HG02759 (cell line): ENCODE measurements around the gene NXPE3.
A peak's percentile ranks its signal among the peaks of the same experiment; 100 is the strongest.

Experiments
- ATAC-seq: cut with Tn5 transposase; IDR thresholded peaks from one replicate; pipeline ENCODE4 v1.9.1; 2021; ENCODE audit warnings: mild to moderate bottlenecking, moderate library complexity; ENCODE audit not compliant: unreplicated experiment

The NXPE3 gene

DNA sequence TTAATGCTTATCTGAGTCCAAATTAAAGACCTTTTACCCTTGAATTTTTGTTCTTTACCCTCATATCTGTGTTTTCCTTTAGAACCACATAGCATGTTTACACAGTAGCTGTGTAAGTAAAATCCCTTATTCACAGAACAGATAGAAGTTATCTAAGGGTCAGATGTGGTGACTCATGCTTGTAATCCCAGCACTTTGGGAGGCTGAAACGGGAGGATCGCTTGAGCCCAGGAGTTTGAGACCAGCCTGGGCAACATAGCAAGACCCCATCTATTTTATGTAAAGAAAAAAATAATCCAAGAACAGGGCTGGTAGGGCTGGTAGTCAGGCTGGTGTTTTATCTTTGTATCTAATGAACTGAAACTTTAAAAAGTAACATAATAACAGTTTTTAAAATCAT is 23.2 kb downstream of the NXPE3 start:
- ATAC-seq = no peak

GRCh38 chr3:101803173-101803782 is 24.3 kb downstream of the NXPE3 start:
- ATAC-seq = peak; percentile 97

- ATAC-seq = no peak
Observed at GRCh38 chr3:101803939-101804338, 24.9 kb downstream of the NXPE3 start.

GRCh38 chr3:101806491-101806890 is 27.5 kb downstream of the NXPE3 start:
- ATAC-seq = no peak

DNA sequence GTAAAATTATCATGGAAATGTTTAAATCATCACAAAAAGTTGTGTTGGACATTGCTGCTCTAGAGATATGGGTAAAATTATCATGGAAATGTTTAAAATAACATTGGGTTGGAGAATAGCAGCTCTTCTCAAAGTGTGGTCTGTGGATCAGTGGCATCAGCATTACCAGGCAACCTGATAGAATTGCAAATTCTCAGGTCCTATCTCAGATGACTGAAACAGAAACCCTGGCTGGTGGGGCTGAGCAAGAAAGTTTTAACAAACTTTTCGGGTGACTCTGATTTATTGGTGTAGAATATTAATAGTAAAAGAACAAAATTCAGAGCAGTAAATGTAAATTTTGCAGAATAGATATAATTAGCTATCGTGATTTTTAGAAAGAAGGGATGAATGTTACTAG is 28.9 kb downstream of the NXPE3 start:
- peak; percentile 72 for ATAC-seq

DNA sequence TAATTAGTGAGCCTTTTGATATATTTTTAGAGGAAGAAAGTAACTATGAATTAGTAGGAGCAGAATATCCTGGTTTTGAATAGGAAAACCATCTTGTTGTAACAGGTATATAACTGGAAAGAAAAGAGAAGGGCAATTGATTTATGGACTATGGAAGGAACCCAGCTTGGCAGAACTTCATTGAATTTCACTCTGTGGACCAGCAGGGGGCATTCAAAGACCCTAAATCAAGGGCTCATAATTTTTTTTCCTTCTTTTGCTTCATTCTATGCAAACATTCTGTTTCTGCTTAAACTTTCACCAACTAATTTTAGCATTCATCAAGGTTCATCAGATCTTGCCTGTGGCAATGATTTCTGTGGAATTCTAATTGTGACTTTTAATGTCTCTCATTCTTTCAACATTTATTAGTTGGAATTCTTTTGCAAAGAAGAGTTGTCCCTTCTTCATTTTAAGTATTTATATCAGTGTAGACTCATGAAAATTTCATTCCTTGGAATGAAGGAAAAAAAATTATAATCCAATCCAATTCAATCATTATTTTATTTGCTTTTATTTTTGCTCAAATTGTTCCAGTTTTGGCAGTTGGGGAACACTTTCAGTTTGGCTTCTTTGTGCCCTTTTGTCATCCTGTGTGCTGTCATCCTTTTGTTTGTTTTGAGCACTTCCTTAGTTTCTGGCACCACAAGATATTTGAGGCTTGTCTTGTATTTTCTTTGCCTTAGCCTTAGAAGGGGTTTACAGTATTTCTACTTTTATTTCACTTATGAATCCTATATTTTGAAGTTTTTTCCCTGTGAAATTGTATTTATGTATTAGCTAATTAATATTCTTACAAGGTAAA is 30.4 kb downstream of the NXPE3 start:
- ATAC-seq = peak; percentile 52

DNA sequence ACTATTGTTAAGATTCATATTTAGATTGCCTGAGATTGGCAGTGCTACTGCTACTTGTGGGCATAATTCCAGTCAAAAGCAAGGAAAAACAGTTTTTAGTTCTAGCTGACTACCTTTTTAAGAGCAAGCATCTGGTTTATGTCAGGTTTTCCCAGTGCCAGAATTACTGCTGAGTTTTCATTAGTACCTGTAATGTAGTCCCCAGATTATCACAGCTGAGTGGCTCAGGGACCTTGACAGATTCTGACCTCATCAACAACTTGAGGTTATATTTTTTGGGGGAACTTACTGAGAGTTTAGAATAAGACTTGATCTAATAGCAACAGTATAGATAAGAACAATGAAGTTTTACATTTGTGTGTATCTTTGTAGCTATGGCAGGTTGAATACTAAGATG is 31.0 kb downstream of the NXPE3 start:
- ATAC-seq = no peak

GRCh38 chr3:101811875-101812274 is 32.9 kb downstream of the NXPE3 start:
- no peak for ATAC-seq

GRCh38 chr3:101812895-101813294 is 33.9 kb downstream of the NXPE3 start:
- no peak for ATAC-seq

DNA sequence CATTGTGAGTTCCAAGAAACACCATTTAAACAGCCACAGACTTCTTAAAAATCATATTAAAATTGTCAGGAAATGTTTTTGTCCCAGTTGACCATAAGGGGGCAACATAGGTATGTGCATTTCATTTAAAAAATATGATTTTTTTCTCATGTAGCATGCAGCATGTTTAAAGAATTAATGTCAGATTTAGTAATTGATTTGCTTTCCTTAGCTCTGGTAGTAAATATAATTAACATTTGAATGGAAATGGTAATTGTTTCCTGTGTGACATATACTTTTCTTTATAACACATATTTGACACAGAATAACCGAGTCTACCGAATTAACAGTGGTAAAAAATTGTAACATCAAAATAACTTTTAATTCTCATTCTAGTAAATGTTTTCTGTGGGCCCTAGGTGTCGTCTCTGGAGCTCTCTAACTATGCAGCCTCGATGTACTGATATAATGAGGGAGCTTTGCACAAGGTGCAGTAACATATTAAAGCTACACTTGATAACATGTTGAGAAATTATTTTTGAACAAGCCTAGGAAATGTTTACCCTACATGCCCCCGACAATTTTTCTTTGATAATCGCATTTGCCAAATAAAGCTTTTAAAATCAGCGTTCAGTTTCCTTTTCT is 34.9 kb downstream of the NXPE3 start:
- no peak for ATAC-seq

DNA sequence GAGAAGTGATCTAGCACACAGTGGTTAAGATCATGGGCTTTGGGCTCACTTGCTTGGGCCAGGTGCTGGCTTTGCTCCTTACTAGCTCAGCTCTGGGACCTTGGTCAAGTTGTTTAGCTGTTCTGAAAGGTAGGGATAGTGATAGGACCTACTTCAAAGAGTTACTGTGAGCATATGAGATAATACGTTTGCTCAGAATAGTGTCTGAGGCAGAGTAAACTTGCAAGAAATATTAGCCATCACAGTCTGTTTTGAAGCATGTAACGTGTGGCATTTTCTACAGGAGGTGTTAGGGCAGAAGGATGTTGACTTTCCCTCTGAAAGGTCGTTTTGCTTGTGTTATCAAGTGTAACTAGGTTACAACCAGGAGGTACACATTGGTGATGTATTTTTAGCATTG is 35.8 kb downstream of the NXPE3 start:
- no peak for ATAC-seq

GRCh38 chr3:101816215-101817149 is 37.5 kb downstream of the NXPE3 start:
- ATAC-seq = no peak

DNA sequence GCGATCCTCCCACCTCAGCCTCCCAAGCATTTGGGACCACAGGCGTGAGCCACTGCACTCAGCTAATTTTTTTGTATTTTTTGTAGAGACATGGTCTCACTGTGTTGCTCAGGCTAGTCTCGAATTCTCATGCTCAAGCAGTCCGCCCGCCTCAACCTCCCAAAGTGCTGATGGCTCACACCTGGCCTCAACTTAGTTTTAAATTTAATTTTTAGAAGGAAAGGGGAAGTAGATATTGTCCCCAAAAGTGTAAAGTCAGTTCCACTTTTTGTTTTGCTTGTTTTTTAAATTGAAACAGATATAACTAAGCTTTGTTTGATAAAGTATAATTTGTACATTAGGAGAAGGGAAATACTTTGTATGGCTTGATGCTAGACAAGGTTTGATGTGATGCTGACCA is 39.0 kb downstream of the NXPE3 start:
- ATAC-seq = no peak

DNA sequence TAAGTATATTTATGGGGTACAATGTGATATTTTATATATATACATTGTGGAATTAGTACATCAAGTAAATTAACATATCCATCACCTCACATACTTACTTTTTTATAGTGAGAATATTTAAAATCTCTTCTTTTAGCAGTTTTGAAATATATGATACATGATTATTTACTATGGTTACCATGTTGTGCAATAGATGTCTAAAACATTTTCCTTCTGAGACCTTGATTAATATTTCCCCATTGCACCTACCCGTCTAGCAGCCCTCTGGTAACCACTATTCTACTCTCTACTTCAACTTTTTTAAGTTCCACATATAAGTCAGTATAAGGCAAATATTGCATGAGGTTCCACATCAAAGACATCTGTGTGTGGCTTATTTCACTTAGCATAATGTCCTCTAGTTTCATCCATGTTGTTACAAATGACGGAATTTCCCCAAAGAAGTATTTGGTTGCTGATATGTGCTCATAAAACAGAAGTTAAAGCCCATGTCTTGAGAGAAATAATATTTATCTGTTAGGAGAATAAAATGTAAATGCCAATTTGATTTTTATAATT is 40.7 kb downstream of the NXPE3 start:
- no peak for ATAC-seq

DNA sequence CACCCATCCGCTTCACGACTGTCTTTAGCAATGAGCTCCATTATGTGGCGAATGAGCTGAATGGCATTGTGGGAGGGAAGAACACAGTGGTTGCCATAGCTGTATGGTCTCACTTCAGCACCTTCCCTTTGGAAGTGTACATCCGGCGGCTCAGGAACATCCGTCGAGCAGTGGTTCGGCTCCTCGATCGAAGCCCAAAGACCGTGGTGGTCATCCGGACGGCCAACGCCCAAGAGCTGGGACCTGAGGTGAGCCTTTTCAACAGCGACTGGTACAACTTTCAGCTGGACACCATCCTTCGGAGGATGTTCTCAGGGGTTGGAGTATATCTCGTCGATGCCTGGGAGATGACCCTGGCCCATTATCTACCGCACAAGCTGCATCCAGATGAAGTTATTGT is 42.5 kb downstream of the NXPE3 start:
- ATAC-seq = no peak

DNA sequence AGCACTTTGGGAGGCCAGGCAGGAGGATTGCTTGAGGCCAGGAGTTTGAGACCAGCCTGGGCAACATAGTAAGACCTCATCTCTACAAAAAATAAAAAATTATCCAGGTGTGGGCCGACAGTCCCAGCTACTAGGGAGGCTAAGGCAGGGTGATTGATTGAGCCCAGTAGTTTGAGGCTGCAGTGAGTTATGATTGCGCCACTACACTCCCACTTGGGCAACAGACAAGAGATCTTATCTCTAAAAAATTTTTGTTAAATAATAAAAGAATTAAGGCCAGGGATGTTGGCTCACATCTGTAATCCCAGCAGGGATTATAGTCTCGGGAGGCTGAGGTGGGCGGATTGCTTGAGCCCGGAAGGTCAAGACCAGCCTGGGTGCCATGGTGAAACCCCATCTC is 44.5 kb downstream of the NXPE3 start:
- no peak for ATAC-seq

- ATAC-seq = no peak
Observed at GRCh38 chr3:101824702-101825101, 45.7 kb downstream of the NXPE3 start.

DNA sequence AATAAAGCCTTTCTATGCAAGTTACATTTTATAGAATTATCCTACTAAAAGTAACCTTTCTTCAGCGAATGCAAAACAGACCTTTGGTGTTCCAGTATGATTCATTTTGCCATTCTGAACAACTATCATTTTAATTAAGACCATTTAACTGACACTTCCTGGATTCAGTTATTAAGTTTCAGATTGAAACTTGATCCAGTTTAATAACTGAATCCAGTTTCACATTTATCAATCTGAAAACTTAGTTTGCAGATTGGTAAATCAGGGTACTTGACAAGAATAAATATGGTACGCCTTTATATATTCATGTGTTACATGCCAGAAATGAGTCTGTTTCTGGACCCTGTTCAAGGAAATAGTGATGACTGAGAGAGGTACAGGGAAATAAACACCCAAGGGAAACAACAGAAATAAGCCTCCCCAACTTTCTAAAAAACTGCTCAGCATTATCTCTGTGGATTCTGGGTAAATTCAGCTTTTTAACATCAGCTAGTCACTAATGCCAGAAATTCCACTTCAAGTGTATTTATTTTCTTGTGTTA is 47.0 kb downstream of the NXPE3 start:
- no peak for ATAC-seq

DNA sequence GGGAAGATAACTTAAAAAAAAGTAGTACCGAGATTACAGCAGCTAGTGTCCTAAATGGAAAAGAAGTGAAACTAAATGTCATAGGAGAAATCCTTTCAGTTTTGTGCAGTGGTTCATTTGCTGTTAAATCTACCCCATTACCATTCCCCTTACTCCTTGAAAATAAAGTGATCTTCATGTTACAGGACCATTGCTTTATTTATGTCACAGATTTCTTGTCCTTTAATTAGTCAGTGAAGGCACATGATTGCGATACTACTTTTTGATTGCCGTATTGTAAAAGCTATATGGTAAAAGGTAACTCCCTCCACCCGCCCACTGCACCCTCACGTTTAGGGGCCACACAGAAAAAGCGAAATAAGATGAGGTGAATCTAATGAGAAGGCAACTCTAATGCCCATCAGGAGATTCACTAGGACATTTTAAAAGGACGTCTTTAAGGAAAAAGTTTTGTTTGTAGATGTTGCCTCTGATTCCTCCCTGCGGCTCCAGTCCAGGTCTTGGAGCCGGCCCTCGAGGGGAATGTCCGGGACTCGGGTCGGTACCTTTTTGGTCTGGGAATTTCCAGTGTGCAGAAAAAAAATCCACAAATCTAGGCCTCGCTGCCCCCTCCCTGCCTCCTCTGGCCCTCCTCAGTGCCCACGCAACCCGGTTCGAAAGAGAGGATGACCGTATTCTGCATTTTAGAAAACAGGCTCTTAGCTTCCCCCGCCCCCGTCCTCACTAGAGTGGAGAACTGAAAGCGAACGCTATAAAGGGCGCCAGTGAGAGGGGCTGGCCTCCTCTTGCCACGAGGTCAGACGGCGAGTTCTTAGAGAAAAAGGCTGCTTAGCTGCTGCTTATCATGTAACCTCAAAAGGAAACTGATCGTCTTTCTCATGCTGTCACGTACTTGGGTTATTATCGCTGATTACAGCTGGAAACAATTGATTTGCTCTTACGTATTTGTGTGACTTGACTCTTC is 48.5 kb downstream of the NXPE3 start:
- peak; percentile 83 for ATAC-seq
